Measurements from ENCODE around the gene ZNF17. TPM values are rescaled to one million over a fixed set of nuclear protein-coding genes. Genes with fewer than 3 reads are reported as not detected.
A peak's percentile ranks its signal among the peaks of the same experiment; 100 is the strongest.

The ZNF17 gene
- total RNA-seq, 1 donor from 2014 or later, result 14.1 TPM

DNA sequence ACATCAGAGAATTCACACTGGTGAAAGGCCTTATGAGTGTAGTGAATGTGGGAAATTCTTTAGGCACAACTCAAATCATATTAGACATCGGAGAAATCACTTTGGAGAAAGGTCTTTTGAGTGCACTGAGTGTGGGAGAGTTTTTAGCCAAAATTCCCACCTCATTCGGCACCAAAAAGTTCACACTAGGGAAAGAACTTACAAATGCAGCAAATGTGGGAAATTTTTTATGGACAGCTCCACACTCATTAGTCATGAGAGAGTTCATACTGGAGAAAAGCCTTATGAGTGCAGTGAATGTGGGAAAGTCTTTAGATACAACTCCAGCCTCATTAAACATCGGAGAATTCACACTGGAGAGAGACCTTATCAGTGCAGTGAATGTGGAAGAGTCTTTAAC, 10.1 kb downstream of the ZNF17 start:
- Histone ChIP-seq H3K27me3 (ENCODE audit: control insufficient read depth in 3 of 3, insufficient read depth in 3 of 3, low read length in 3 of 3) (no peaks in the 10 kb centered on the region), H3K4me3 (ENCODE audit: low read length in 3 of 3) (no peak overlapping the region), H3K4me1 (ENCODE audit: control insufficient read depth in 3 of 3, insufficient read depth in 3 of 3, low read length in 3 of 3) (no peaks in the 10 kb centered on the region), H3K27ac (ENCODE audit: low read depth, low read length) (no peak overlapping the region), H3K9ac (ENCODE audit: low read depth in 1 of 3, low read length in 3 of 3) (no peak overlapping the region), H3K36me3 (ENCODE audit: control insufficient read depth in 3 of 3, insufficient read depth in 3 of 3, low read length in 3 of 3) (peaks cover 34 to 42% (median 39%) of the 10 kb centered on the region in 3 donors), H3K9me3 (ENCODE audit: control insufficient read depth in 3 of 3, low read length in 3 of 3) (peaks cover 6 to 19% (median 8%) of the 10 kb centered on the region in 3 donors)

DNA sequence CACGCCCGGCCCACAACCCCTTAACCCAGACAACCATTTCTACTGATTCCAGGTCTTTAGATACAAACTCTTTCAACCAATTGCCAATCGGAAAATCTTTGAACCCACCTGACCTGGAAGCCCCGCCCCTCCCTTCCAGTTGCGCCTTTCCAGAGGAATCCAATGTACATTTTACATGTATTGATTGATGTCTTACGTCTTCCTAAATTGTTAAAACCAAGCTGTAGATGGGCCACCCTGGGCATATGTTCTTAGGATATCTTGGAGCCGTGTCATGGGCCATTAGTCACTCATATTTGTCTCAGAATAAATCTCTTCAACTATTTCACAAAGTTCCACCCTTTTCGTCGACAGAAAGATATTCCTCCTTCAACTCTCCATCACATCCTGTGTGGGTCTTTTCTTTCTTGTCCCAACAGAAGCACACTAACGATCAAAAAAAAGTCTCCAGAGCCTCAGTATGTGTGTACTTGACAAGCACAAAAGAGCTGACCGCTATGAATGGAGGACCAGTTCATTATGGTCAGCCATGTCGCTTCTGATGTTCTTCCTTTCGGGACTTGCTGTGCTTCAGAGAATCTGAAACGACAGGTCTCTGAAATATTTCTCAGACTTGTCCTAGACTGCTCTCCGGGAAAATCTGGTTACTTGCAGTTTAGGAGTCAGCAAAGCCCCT, 23.6 kb downstream of the ZNF17 start:
- Histone ChIP-seq H3K9ac (ENCODE audit: low read depth in 1 of 3, low read length in 3 of 3) (peak overlapping the region; percentile 81 to 89 (median 82)), H3K27ac (ENCODE audit: low read depth, low read length) (no peak overlapping the region), H3K4me1 (ENCODE audit: control insufficient read depth in 3 of 3, insufficient read depth in 3 of 3, low read length in 3 of 3) (peaks cover 12 to 20% (median 16%) of the 10 kb centered on the region in 3 donors), H3K36me3 (ENCODE audit: control insufficient read depth in 3 of 3, insufficient read depth in 3 of 3, low read length in 3 of 3) (peaks cover 6 to 10% (median 7%) of the 10 kb centered on the region in 3 donors), H3K27me3 (ENCODE audit: control insufficient read depth in 3 of 3, insufficient read depth in 3 of 3, low read length in 3 of 3) (no peaks in the 10 kb centered on the region), H3K9me3 (ENCODE audit: control insufficient read depth in 3 of 3, low read length in 3 of 3) (peaks cover 0 to 2% (median 0%) of the 10 kb centered on the region in 3 donors), H3K4me3 (ENCODE audit: low read length in 3 of 3) (peak overlapping the region; percentile 83 to 93 (median 93))

- no peaks in the 10 kb centered on the region for H3K27me3 ChIP-seq (ENCODE audit: control insufficient read depth in 3 of 3, insufficient read depth in 3 of 3, low read length in 3 of 3)
- H3K9me3 ChIP-seq (ENCODE audit: control insufficient read depth in 3 of 3, low read length in 3 of 3), result peaks cover 0 to 2% (median 0%) of the 10 kb centered on the region in 3 donors
- no peak within 1 kb of the TSS for H3K27ac ChIP-seq (ENCODE audit: low read depth, low read length)
- H3K9ac ChIP-seq (ENCODE audit: low read depth in 1 of 3, low read length in 3 of 3), result peak within 1 kb of the TSS; percentile 81 to 89 (median 82)
- H3K36me3 ChIP-seq (ENCODE audit: control insufficient read depth in 3 of 3, insufficient read depth in 3 of 3, low read length in 3 of 3), result peaks cover 6 to 10% (median 7%) of the 10 kb centered on the region in 3 donors
- H3K4me1 ChIP-seq (ENCODE audit: control insufficient read depth in 3 of 3, insufficient read depth in 3 of 3, low read length in 3 of 3), result peaks cover 12 to 20% (median 16%) of the 10 kb centered on the region in 3 donors
- H3K4me3 ChIP-seq (ENCODE audit: low read length in 3 of 3), result peak within 1 kb of the TSS; percentile 83 to 93 (median 93)
These were observed 24.4 kb downstream of the ZNF17 start, which contains the start of gene ZNF749 for GRCh38 chr19:57435062-57435978. TSS of gene ZNF749 (plus strand) at chr19:57435325. CDS start at chr19:57435579, 254 bp downstream.

DNA sequence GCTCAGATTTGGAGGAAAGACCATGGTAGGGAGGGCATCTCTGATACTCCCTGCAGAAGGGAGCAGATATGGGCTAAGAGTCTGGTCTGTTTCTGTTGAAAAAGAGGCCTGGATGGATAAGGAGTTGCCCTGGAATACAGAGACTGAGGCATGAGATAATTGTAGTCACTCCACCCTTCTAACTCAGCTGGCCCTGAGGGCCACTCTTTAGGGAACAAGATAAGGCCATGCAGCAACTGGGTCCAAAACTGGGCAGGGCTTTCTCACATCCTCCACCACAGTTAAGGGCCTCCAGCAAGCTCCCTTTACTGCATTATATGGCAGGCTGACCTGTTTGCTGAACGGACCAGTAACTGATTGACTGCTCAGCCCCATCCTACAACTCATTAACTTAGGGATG, 25.5 kb downstream of the ZNF17 start:
- peak overlapping the region; percentile 83 to 93 (median 93) for H3K4me3 ChIP-seq (ENCODE audit: low read length in 3 of 3)
- H3K9ac ChIP-seq (ENCODE audit: low read depth in 1 of 3, low read length in 3 of 3), result peak overlapping the region in 2 of 3 donors; percentile 4 to 8
- peaks cover 0 to 2% (median 0%) of the 10 kb centered on the region in 3 donors for H3K9me3 ChIP-seq (ENCODE audit: control insufficient read depth in 3 of 3, low read length in 3 of 3)
- peaks cover 12 to 20% (median 16%) of the 10 kb centered on the region in 3 donors for H3K4me1 ChIP-seq (ENCODE audit: control insufficient read depth in 3 of 3, insufficient read depth in 3 of 3, low read length in 3 of 3)
- no peaks in the 10 kb centered on the region for H3K27me3 ChIP-seq (ENCODE audit: control insufficient read depth in 3 of 3, insufficient read depth in 3 of 3, low read length in 3 of 3)
- no peak overlapping the region for H3K27ac ChIP-seq (ENCODE audit: low read depth, low read length)
- peaks cover 6 to 10% (median 7%) of the 10 kb centered on the region in 3 donors for H3K36me3 ChIP-seq (ENCODE audit: control insufficient read depth in 3 of 3, insufficient read depth in 3 of 3, low read length in 3 of 3)

- Histone ChIP-seq H3K9ac (ENCODE audit: low read depth in 1 of 3, low read length in 3 of 3) (no peak overlapping the region), H3K9me3 (ENCODE audit: control insufficient read depth in 3 of 3, low read length in 3 of 3) (peaks cover 4 to 5% (median 4%) of the 10 kb centered on the region in 3 donors), H3K4me3 (ENCODE audit: low read length in 3 of 3) (no peak overlapping the region)
These were observed 27.0 kb downstream of the ZNF17 start for GRCh38 chr19:57437931-57438330.

GRCh38 chr19:57438925-57439324, 28.0 kb downstream of the ZNF17 start:
- Histone ChIP-seq H3K27ac (ENCODE audit: low read depth, low read length) (no peak overlapping the region), H3K27me3 (ENCODE audit: control insufficient read depth in 3 of 3, insufficient read depth in 3 of 3, low read length in 3 of 3) (no peaks in the 10 kb centered on the region), H3K9me3 (ENCODE audit: control insufficient read depth in 3 of 3, low read length in 3 of 3) (peaks cover 5 to 9% (median 6%) of the 10 kb centered on the region in 3 donors), H3K9ac (ENCODE audit: low read depth in 1 of 3, low read length in 3 of 3) (no peak overlapping the region), H3K4me3 (ENCODE audit: low read length in 3 of 3) (no peak overlapping the region), H3K4me1 (ENCODE audit: control insufficient read depth in 3 of 3, insufficient read depth in 3 of 3, low read length in 3 of 3) (peaks cover 12 to 20% (median 16%) of the 10 kb centered on the region in 3 donors), H3K36me3 (ENCODE audit: control insufficient read depth in 3 of 3, insufficient read depth in 3 of 3, low read length in 3 of 3) (peaks cover 12 to 28% (median 24%) of the 10 kb centered on the region in 3 donors)

More at GRCh38 chr19:57437931-57438330, 27.0 kb downstream of the ZNF17 start:
- Histone ChIP-seq H3K27ac (ENCODE audit: low read depth, low read length) (no peak overlapping the region), H3K27me3 (ENCODE audit: control insufficient read depth in 3 of 3, insufficient read depth in 3 of 3, low read length in 3 of 3) (no peaks in the 10 kb centered on the region), H3K4me1 (ENCODE audit: control insufficient read depth in 3 of 3, insufficient read depth in 3 of 3, low read length in 3 of 3) (peaks cover 12 to 20% (median 16%) of the 10 kb centered on the region in 3 donors), H3K36me3 (ENCODE audit: control insufficient read depth in 3 of 3, insufficient read depth in 3 of 3, low read length in 3 of 3) (peaks cover 9 to 19% (median 16%) of the 10 kb centered on the region in 3 donors)

GRCh38 chr19:57441979-57442752, 31.2 kb downstream of the ZNF17 start:
- H3K4me1 ChIP-seq (ENCODE audit: control insufficient read depth in 3 of 3, insufficient read depth in 3 of 3, low read length in 3 of 3), result no peaks in the 10 kb centered on the region
- no peak overlapping the region for H3K4me3 ChIP-seq (ENCODE audit: low read length in 3 of 3)
- no peak overlapping the region for H3K9ac ChIP-seq (ENCODE audit: low read depth in 1 of 3, low read length in 3 of 3)
- no peak overlapping the region for H3K27ac ChIP-seq (ENCODE audit: low read depth, low read length)
- H3K36me3 ChIP-seq (ENCODE audit: control insufficient read depth in 3 of 3, insufficient read depth in 3 of 3, low read length in 3 of 3), result peaks cover 21 to 45% (median 40%) of the 10 kb centered on the region in 3 donors
- H3K9me3 ChIP-seq (ENCODE audit: control insufficient read depth in 3 of 3, low read length in 3 of 3), result peaks cover 8 to 21% (median 11%) of the 10 kb centered on the region in 3 donors
- no peaks in the 10 kb centered on the region for H3K27me3 ChIP-seq (ENCODE audit: control insufficient read depth in 3 of 3, insufficient read depth in 3 of 3, low read length in 3 of 3)

GRCh38 chr19:57443121-57443696, 32.2 kb downstream of the ZNF17 start:
- no peaks in the 10 kb centered on the region for H3K4me1 ChIP-seq (ENCODE audit: control insufficient read depth in 3 of 3, insufficient read depth in 3 of 3, low read length in 3 of 3)
- H3K9ac ChIP-seq (ENCODE audit: low read depth in 1 of 3, low read length in 3 of 3), result no peak overlapping the region
- H3K4me3 ChIP-seq (ENCODE audit: low read length in 3 of 3), result peak overlapping the region in 1 of 3 donors; percentile 51
- no peak overlapping the region for H3K27ac ChIP-seq (ENCODE audit: low read depth, low read length)
- peaks cover 8 to 21% (median 11%) of the 10 kb centered on the region in 3 donors for H3K9me3 ChIP-seq (ENCODE audit: control insufficient read depth in 3 of 3, low read length in 3 of 3)
- no peaks in the 10 kb centered on the region for H3K27me3 ChIP-seq (ENCODE audit: control insufficient read depth in 3 of 3, insufficient read depth in 3 of 3, low read length in 3 of 3)
- peaks cover 19 to 42% (median 36%) of the 10 kb centered on the region in 3 donors for H3K36me3 ChIP-seq (ENCODE audit: control insufficient read depth in 3 of 3, insufficient read depth in 3 of 3, low read length in 3 of 3)

- Histone ChIP-seq H3K9me3 (ENCODE audit: control insufficient read depth in 3 of 3, low read length in 3 of 3) (peaks cover 0 to 6% (median 2%) of the 10 kb centered on the region in 3 donors), H3K9ac (ENCODE audit: low read depth in 1 of 3, low read length in 3 of 3) (no peak overlapping the region), H3K27me3 (ENCODE audit: control insufficient read depth in 3 of 3, insufficient read depth in 3 of 3, low read length in 3 of 3) (no peaks in the 10 kb centered on the region), H3K36me3 (ENCODE audit: control insufficient read depth in 3 of 3, insufficient read depth in 3 of 3, low read length in 3 of 3) (peaks cover 4 to 8% (median 6%) of the 10 kb centered on the region in 3 donors), H3K4me3 (ENCODE audit: low read length in 3 of 3) (no peak overlapping the region), H3K27ac (ENCODE audit: low read depth, low read length) (no peak overlapping the region), H3K4me1 (ENCODE audit: control insufficient read depth in 3 of 3, insufficient read depth in 3 of 3, low read length in 3 of 3) (no peaks in the 10 kb centered on the region)
These were observed 41.3 kb downstream of the ZNF17 start for GRCh38 chr19:57452307-57452706.
